Head of caudate nucleus (tissue), 42 donors: ENCODE measurements around the gene TOP1.
"Not testable (repeated sequence)": the region's sequence is repeated elsewhere in the genome, so short reads cannot be mapped to it uniquely, and the experiment has no call there.

Source experiments
- DNase-seq, 42 donors: peaks; one replicate each; pipeline versions ENCODE4 v3.0.0 to v3.0.0-alpha.2; 2020 to 2021; ENCODE audit warnings: mixed read lengths in 7 of 42
- intact Hi-C: fragments of 100-400 bp; cut with DNase I; formaldehyde crosslinking; loops from one replicate; pipeline ENCODE4 v1.15.0; 2022

TOP1 gene

DNA sequence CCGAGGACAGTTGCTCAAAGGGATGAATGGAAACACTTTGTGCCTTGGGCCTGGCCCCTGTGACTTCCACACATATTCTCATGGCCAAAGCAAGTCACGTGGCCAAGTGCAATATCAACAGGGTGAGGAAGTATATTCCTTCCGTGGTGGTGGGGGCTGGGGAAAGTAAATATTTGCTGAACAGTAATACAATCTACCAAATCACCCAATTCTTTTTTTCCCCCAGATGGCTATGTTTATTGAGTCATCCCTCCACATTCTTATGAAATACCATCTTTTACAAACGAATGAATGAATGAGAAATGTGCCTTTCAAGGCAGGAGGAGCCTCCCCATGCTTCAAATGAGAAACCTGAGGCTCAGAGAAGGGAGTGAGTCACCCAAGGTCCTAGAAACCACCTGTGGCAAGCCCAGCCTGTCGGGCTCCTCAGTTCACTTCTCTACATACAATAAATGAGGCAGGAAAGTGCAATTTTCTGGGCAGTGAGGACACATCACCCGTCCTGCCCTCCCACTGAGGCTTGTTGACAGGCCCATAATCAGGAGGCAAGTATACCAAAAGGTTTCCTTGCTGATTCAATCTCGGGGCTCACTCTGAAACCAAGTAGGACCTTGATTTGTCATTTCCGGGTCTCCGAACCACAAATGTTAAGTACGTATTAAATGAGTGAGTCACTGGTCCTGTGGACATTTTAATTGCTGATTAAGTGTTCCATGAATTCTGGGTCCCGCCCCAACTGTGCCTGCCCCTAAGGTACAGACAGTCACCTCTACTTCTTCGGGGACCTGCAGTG lies 25.3 kb upstream of the TOP1 start:
- DNase-seq, result peak in 19 of 42 donors; percentile 18 to 57 (median 27)
- intact Hi-C loops, result no loop called here

DNA sequence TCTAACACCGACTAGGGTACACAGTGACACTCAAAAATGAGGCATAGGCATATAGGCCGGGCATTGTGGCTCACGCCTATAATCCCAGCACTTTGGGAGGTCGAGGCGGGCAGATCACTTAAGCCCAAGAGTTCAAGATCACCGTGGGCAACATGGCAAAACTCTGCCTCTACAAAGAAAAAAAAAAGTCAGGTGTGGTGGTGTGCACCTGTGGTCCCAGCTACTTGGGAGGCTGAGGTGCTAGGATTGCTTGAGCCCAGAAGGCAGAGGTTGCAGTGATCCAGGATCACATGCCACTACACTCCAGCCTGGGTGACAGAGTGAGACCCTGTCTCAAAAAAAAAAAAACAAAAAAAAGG lies 24.7 kb upstream of the TOP1 start:
- intact Hi-C loops, DNase-seq: not testable (repeated sequence)

DNA sequence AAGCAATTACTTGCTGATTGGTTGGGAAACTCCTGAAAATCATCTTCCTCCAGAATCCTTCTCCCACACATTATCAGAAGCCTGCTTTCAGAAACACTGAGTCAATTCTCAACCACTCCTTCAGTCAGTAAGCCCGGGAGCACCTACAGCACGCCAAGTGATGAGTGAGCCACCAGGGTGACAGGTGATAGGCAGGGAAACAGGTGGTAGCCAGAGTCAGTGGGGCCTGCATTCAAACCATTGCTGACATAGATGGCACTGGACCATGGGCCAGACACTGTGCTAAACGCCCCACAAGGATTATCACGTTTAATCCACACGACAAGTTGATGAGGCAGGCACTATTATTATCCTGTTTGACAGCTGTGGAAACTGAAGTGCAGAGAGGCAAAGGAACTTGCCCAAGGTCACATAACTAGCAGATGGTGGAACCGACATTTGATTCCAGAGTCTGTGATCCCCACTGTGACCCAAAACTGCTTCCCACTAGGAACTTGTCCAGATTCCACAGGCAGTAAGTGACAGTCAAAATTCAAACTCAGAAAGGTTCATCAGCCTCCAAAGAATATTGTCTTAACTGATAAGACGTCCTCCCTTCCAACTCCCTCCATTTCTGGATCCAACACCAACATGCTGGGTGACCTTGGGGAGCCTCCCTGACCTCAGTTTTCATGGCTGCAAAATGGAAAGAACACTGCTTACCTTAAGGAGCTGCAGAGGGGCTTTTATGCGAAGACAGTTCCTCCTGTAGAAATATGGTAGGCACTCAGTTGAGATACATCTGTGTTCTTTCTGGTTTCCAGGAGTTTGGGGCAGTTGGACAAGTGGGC lies 23.9 kb upstream of the TOP1 start:
- peak in 29 of 42 donors; percentile 15 to 83 (median 41) for DNase-seq
- intact Hi-C loops, result no loop called here

DNA sequence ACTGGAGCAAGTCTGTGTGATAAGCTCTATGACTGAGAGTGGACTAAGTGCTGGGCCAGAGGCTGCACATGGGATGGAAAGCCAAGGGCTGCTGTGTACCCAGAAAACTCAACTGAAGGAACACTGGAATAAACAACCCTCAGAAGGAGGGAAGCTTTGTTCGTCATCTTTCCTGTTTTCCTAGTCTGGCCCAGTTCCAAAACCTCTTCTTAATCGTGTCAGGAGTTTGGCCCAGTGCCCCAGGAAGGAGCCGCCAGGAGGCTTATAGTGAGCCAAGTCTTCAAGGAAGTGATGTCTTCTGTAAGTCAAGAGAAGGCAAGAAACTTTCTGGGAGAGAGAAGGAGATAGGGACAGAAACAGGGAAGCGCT lies 23.3 kb upstream of the TOP1 start:
- DNase-seq, result peak in 11 of 42 donors; percentile 1 to 56 (median 25)
- intact Hi-C loops, result no loop called here

- no peak for DNase-seq
Measured at GRCh38 chr20:41006126-41006935, 22.3 kb upstream of the TOP1 start.

GRCh38 chr20:41006936-41007474 lies 21.6 kb upstream of the TOP1 start:
- intact Hi-C loops, result no loop called here

More at GRCh38 chr20:41006126-41006935, 22.3 kb upstream of the TOP1 start:
- intact Hi-C loops, result no loop called here

DNA sequence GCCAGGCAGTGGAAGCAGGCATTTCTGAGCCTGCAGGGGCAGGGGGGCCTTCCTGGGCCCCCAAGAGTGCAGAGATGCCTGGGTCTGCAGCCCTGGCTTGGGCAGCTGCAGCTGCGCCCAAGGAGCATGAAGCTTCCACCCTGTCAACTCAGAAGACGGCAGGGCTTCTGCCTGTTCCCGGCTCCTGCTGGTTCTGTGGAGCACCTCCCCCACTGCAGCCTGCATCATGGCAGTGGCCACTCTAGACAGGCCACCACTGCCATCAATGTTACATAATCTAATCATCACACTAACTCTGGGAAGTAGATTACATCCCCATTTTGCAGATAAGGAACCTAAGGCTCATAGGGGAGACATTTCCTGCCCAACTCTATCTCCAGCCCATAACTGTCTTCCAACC lies 21.1 kb upstream of the TOP1 start:
- intact Hi-C loops, result no loop called here
- no peak for DNase-seq

More at GRCh38 chr20:41006936-41007474, 21.6 kb upstream of the TOP1 start:
- no peak for DNase-seq

- intact Hi-C loops, result no loop called here
- no peak for DNase-seq
Measured at GRCh38 chr20:41009946-41010345, 18.7 kb upstream of the TOP1 start.

DNA sequence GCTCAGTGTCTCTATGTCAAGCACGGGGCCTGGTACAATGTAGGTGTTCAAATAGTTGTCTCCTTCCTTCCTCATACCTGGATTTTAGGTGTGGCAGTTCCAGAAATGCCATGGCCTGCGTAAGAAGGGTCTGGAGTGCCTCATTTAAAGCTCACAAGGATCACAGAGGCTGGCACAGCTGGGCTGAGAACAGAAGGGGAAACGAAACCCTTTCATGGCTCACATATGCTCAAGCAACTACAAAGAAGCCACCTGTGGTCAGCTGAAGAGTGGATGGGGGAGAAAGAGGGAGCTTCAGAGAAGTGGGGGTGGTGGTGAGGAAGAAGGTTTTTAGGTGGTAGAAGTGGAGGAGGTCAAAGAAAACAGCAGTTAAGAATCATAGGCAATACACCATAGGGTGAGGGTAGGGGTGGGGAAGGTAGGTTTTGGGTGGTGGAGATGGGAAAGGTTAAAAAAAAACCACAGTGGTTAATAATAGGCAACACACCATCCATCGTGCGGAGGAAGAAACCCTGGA lies 17.0 kb upstream of the TOP1 start:
- intact Hi-C loops, result no loop called here
- DNase-seq, result peak in 3 of 42 donors; percentile 8 to 28 (median 13)

GRCh38 chr20:41014561-41015088 lies 14.0 kb upstream of the TOP1 start:
- intact Hi-C loops, result no loop called here

DNA sequence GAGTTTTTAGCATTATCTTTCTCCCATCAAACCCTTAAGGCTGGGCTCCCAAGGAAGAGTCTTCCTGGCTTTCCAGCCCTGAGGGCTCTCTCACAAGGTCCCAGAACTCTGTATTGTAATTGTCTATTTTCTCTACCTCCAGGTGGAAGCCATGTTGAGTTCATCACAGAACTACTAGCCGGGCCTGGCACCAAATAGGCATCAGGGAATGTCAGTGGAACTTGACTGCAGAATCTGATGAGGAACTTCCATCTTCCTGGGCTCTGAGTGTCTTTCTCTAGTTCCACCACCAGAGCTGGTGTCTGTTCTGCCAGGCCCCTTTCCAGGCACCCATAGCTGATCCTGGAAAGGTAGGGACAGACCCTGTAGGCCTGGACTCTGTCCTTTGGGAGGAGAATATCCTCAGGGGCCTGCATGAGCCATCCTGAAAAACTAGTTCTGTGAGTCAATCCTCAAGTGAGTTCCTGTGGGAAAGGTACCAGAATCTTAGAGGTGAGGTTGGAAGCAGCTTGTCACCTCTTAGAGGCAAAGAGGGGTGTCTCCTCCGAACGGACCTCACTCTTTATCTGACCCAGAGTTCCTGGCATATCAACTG lies 11.1 kb upstream of the TOP1 start:
- DNase-seq, result no peak
- intact Hi-C loops, result no loop called here

More at GRCh38 chr20:41014561-41015088, 14.0 kb upstream of the TOP1 start:
- DNase-seq, result no peak

DNA sequence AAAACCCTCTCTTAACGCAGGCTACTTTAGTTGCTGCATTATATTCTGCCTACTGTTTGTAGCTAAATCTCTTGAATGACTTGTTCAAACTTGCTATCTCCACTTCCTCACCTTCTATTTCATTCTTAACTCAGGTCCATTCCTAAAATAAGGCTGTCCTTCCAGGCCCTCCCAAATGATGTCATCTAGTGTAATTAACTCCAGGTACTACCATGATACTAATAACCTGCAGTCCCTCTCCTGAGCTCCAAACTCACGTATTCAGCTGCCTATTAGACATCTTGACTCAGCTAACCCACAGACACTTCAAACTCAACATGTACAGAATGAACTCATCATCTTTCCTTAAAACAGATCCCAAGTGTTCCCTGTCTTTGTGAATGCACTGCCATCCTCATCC lies 10.5 kb upstream of the TOP1 start:
- intact Hi-C loops, result no loop called here
- DNase-seq, result no peak

DNA sequence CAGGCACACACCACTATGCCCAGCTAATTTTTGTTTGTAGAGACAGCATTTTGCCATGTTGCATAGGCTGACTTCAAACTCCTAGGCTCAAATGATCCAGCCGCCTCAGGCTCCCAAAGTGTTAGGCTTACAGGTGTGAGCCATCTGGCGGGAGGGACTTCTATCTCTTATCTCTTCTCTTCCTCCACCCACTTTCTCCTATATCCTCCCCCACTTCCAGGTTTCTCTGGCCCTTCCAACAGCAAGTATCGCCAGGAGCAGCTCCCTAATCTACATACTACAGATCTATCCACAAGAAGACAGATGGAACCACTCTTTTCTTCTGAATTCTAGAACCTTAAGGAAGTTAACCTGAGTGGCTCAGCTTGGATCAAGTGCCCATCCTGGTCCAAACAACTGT lies 5.1 kb upstream of the TOP1 start:
- no peak for DNase-seq
- intact Hi-C loops, result no loop called here

- no peak for DNase-seq
- intact Hi-C loops, result no loop called here
Measured at GRCh38 chr20:41027366-41027765, 1.3 kb upstream of the TOP1 start.

DNA sequence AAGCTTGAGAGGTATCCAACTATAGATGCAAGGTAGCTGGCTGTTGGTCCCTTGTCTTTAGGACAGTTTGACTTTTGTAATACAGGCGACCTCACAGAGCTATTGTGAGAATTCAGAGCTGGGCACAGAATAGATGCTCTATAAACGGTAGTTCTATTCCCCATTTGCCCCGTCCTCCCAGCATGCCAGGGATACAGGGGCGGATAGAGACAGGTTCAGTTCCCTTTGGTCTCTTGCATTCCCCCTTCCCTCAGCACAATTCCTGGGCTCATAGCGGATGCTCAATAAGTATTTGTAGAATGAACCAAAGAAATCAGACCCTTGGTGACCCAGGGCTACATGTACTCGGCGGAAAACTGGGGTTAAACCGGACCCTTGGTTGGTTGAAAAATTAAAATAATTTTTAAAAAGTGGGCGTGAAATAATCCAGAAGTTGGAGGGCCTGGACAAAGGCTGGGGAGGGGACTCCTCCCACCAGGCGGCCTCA lies 707 bp upstream of the TOP1 start:
- intact Hi-C loops, result no loop called here
- peak in 3 of 42 donors; percentile 12 to 48 (median 28) for DNase-seq

DNA sequence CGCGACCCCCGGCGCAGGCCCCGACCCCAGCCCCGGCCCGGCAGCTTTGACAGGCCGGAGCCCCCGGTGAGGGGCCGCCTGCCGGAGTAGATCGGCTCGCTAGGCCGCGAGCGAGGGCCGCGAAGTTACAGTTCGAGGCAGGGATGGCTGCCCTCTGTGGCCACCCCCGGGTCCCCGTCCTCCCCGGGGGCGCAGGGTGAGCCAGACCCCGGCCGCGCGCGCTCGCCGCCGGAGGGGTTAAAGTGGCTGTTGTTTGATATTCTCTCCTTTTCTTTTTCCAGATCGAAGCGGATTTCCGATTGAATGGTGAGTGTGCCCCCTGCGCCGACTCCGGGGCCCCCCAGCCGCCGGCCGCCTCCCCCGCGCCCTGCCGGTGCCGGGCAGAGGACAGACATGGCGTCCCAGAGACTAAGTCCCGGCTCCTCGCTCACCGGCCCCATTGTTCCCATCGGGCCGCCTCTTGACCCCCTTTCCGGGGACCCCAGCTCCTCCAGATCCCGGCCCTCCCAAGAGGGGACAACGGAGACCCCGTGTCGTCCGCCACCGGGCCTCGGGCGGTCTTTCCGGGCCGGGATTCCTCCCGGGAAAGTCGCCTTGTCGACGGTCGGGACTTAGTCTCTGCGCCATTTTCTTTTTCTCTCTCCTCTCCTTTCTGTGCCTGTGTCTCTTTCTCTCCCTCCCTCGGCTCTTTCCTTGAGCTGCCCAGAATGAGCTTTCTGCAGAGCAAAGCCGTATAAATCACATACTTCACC lies 704 bp downstream of the TOP1 start:
- intact Hi-C loops, result no loop called here
- peak in 34 of 42 donors; percentile 13 to 67 (median 39) for DNase-seq

DNA sequence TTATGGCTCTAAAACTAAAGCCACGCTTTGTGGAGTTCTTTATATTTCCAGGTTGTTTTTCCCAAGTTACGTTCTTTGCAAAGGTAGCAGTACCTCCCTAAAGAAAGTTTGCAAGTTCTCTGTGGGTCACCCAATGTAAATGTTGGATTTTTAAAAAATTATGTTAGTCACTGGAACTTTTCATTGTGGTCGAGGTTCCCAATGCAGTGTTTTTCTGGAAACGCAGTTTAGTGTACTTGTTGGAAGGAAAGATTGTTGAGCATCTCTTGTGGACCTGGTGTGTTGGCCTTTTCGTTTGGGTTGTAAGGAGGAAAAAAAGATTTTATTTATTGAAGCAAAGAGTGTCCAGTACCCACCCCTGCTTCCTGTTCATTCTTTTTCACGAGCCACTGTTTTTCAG lies 1.4 kb downstream of the TOP1 start:
- no peak for DNase-seq
- intact Hi-C loops, result loop anchor here (10.0 kb wide), 1 partner anchor 595 kb away; no protein-coding TSS in a partner anchor
